ENCODE measurements around the gene PARD6A.

The PARD6A gene

DNA sequence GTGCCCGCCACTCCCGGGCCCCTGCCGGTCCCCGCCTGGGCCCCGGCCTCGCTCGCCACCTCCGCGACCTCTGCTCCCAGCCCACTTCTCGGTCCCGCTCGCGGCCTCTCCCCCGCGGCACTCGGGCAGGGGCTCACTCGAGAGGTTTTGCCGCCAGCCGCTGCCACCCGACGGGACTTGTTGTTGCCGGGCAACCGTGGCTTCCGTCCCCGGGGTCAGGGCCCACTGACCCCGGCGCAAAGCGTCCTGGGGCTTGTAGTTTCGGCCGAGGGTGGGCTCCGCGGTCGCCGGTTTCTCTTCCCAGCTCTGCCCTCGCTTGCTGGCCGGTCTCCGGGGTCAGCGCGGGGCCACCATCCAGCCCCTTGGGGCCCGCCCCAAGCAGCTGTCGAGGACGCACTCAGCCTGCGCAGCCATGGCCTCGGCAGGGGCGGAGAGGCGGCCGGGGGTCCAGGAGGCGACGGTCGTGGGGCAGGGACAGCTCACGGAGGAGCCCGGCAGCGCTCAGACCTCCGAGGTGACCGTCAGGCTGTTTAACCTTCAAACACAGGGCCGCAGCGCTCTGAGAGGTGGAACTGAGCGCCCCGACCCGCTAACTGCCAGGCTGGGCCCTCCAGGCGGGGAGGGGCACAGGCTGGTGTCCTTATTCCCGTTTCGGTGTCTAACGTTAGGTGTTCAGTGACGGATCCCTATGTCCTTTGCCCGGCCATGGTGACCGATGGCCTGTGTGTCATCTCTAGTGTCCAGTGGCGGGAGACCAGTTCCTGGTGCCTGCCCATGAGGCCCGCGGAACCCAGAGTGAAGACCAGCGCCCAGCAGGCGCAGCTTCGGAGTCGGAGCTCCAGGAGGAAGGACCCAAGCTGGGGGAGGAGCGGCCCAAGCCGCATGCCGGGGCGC lies 6.0 kb downstream of the PARD6A start, which contains the start of the genes C16orf86 and ENKD1:
Gene C16orf86 (plus strand): TSS at position 256 of the 894 bp plus-strand sequence. CDS start 157 bp downstream, at position 413.
Gene ENKD1 (minus strand): TSS at position 192 of the 894 bp plus-strand sequence. CDS start 308 bp downstream, outside the sequence.
- peak; percentile 64 to 72 (median 68) for DNase-seq (ENCODE audit: low read depth in 3 of 3)

DNA sequence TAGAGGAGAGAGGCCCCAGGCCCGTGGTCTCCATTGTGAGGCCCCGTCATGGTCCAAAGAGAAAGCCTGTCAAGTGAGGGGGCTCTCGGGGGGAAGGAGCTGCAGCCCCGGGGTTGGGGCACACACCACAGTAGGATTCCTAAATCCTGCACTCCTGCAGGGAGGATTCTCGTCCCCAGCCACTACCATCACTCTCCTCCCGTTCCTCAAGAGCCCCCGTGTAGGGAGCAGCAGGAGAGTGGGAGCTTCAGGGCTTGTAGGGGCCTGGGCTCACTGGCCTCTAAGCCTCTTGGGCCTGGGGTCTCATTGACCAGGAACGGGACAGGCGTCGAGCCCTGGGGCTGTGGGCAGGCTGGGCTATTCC lies 6.7 kb downstream of the PARD6A start:
- no peak for DNase-seq (ENCODE audit: low read depth in 3 of 3)

DNA sequence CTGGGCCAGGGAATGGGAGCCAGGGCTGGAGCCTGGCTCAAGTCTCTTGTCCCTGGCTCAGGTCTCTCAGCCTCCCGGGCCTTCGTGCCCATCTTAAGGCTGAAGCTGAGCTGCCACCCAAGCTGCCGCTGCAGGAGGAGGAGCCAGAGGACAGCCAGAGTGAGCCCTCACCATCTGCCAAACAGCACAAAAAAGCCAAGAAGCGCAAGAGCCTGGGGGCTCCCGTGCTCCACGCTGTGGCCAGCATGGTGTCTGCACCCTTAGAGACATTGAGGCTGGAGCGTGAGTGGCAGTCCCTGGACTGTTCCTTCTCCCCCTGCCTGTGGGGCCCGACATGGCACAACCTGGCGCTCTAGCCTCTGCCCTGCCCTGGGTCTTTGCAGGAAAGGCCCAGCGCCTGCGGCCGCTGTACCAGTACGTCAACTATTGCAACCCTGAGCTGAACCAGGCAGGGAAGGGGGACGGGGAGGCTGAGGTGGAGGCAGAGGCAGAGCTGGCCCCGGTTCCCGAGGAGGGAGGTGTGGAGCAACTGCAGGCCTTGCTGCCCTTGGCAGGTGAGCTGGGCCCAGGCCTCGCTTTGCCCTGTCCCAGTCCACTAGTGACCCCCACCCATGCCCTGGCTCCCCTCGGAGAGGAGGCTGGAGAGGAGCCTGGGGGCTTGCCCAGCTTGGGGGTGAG lies 7.2 kb downstream of the PARD6A start:
- peak; percentile 50 to 74 (median 64) for DNase-seq (ENCODE audit: low read depth in 3 of 3)

DNA sequence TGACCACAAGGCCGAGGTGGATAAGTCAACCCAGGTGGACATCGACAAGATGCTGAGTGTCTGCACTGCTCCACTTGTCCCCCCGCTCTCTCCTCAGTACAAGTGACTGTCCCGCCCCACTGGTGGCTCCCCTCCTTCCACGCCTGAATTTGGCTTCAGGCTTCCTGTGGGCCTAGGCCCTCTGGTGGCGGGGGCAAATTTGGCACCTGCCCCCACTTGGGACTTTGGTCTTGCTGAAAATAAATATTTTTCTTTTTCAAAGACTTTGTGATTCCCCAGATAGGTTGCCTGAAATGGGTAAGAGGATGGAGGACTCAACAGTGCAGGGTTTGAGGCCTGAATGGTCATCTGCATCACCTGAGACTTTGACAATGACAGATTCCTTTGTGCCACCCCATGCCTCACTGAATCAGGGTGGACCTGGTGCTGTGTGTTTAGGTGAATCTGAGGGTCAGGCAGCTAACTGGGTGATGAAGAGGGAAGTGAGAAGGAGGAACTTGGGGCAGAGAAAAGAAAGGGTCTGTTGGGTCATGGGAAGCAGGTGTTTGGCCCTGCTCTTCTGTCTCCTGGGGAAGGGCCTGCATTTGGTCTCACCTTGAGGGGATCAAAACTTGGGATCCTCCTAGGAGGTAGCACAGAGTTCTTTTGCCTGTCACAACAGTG lies 7.9 kb downstream of the PARD6A start:
- no peak for DNase-seq (ENCODE audit: low read depth in 3 of 3)

DNA sequence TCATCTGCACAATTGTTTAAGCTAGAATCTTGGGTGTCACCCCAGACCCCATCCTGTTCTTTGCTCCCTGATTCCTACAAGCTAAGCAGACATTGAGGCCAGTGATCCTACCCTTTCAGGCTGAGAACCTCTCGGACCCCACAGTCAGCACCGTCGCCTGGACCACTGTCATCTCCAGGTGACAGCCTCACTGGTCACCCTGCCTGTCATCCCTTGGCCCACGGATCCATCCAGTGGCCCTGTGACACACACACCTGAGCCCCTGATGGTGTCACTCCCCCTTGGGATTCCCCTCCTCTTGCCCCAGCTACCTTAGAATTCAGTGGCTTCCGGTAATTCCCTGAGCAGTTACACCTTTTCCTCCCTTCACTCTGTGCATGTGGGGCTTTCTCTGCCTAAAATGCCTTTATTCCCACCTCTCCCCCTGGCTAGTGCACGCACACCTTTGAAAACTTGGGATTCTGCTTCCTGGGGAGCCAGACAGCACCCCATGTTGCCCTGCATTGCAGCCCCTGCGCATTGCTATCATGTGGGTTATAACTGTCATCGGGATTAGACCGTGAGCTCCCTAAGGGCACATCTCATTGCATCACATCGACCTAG lies 8.8 kb downstream of the PARD6A start:
- DNase-seq (ENCODE audit: low read depth in 3 of 3), result no peak

DNA sequence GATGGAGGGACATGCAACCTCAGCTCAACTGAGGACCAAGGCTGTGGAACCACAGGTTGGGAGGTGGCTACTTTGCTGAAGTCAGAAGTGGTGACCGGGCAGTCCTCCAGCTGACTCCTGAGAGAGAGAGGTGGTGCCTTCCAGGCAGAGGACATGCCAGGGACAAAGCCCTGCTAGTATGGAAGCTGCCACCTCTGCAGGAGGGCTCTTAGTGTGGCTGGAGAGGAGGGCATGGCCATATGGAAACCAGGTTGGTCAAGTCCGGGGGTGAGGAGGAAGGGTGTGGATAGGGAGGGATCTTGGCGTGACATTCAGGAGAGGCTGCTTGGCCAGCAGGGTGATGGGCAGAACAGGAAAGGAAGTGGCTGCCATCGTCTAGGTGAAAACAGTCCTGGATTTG lies 11.5 kb downstream of the PARD6A start:
- DNase-seq (ENCODE audit: low read depth in 3 of 3), result no peak

DNA sequence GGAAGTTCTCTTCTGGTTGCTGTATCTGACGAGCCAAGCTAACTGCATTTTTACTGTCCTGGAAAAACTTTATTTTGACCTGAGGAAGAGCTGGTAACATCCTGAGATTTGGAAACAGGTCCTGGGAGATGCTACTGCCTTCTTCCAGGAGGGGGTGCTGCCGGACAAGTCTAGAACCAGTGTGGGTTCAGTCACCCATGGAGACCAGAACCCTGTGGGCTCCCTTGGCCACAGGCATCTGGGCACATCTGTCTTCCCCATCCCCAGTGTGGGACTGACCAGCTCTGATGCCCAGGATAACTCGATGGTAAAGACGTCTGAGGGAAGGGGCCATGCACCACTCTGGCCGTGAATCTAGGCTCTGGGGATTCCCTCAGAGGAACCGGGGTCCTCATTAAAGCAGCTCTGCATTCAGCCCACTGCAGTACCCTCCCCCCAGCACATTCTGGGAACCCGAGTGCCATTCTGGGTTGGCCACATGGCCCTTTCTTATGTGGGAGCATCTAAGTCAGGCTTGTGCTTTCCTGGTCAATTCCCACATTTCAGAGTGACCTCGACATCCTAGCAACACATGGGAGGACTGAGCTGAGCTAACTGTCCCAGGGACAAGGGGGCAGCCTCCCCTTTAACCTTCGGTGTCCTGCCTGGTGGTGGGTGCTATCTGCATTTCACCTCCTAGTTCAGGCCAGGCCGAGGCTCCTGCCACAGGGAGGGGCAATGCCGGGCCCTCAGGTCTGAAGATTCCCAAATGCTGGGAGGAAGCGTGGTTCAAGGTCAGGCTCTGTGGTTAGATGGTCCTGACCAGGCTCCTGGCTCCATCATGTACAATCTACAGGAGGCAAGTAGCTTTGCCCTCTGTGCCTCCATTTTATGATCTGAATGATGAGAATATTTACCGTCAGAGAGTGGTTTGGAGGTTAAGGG lies 12.2 kb downstream of the PARD6A start:
- peak in 1 of 3 experiments; percentile 34 for DNase-seq (ENCODE audit: low read depth in 3 of 3)

DNA sequence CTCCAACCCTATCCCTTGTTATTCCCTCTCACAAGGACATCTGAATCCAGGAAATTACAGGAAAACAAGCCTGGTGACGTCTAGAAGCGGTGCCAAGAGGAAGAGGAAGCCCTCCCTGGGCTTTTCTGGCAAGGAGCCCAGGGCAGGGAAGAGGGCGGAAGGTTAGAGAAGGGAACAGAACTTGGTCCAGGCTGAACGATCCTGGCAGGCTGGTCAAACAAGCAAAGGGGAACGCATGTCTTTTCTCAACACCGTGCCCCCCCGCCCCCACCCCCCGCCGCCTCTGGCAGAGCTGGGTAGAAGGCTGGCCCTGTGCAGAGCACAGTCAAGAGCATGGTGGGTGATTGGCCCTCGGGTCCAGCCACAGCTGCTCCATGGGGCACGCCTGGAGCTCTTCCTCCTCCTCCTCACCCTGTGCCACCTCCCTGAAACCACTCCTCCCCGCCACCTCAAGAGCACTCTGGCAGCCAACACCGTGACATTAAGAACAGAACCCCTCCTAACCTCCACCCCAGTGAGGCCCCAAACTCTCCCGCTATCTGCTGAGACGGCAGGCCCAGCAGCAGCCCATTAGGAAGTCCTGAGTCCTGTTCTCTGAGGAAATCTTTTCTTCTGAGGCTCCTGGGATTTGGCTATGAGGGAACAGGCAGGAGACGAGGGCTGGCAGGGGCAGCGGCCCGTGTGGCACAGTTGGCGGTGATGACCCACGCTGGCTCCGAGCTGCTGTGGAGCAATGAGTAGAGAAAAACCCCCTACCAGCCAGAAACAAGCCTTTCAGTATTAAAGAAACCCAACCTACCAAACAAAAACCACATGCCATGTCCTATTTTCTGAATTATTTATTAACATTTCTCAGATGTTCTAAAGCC lies 13.2 kb downstream of the PARD6A start:
- no peak for DNase-seq (ENCODE audit: low read depth in 3 of 3)

DNA sequence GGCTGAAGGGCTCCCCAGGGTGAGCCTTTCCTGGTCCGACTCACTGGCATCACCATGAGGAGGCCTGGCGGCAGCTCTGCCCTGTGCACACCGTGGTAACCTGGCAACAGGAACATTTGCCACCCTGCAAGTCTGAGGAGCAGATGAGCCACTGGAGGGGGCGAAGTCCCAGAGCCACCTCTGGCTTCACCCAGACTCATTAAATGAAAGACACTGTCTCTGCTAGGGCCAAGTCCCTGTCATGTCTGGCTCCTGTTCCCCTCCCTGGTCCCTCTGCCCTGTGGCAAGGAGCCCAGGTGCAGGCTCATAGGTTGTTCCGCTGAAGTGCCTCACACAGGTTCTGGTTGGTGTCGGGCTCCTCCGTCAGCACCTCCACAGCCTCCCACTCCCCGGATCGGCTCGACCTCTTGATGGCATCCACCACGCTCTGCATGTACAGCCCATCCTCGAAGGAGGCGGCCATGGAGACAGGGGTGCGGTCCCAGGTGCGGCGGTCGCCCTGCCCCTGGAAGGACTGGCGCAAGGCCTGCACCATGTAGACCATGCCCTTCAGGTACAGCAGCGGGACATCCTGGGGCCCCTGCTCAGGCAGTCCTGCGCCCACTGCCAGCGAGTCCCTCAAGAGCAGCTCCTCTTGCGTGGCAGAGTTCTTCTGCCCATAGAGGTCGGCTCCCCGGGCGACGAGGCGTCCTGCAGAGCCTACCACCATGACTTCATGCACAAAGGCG lies 14.3 kb downstream of the PARD6A start:
- DNase-seq (ENCODE audit: low read depth in 3 of 3), result no peak

DNA sequence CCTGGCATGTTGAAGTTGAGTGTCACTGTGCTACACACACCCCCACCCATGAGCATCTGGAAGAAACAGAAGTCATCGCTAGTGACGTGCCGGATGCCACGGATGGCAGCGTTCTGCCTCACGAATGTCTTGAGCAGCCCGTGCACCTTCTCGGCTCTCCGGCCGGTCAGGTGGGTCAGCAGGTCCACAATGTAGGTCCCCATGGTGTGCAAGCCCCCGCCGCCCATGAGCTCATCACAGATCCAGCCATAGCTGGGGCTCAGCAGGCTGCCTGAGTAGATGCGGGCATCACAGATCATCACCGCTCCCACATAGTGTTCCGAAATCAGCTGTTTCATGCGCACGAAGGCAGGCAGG lies 14.8 kb downstream of the PARD6A start:
- DNase-seq (ENCODE audit: low read depth in 3 of 3), result no peak

DNA sequence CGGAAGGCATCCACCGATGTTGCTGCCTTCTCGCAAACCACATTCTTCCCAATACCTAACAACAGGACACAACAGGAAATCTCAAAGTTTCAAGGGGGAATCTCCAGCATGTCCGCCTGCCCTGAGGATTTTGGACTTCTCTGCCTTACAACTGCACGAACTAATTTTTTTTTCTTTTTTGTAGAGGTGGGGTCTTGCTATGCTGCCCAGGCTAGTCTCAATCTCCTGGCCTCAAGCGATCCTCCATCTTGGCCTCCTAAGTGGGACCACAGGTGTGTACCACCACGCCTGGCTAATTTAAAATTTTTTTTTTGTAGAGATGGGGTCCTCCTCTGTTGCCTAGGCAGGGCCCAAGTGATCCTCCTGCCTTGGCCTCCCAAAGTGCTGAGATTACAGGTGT lies 15.2 kb downstream of the PARD6A start:
- DNase-seq (ENCODE audit: low read depth in 3 of 3), result no peak

DNA sequence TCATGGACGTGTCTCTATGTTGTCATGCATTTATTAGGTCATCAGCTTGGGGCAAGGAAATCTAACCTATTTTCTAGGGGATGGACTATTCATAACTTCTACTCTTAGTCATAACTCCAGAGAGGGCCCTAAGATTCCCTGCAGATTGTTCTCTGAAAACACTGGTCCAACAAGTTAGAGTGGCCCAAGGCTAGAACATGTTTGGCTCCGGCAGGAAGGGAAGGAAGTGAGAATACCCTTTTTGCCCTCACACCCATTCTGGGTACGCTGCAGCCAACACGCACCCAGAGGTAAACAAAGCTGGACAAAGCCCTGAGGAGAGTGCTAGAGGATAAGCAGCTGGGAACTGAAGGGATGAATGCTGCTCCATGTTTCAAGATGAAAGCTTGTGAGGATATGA lies 15.8 kb downstream of the PARD6A start:
- DNase-seq (ENCODE audit: low read depth in 3 of 3), result no peak

DNA sequence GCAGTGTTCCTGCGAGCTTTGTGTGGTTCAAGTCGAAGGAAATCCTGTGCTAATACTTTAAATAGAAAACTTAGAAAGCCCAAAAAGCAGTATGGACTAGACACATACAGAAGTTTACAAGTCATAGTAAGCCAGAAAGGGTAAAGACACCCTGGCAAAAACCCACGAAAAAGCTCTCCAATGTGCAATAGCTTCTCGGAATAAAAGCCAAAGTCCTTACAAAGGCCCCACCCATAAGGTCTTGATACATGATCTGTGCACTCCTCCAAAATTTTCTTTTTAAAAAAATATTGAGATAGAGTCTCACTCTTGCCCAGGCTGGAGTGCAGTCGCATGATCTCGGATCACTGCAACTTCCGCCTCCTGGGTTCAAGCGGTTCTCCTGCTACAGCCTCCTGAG lies 16.2 kb downstream of the PARD6A start:
- DNase-seq (ENCODE audit: low read depth in 3 of 3), result no peak

DNA sequence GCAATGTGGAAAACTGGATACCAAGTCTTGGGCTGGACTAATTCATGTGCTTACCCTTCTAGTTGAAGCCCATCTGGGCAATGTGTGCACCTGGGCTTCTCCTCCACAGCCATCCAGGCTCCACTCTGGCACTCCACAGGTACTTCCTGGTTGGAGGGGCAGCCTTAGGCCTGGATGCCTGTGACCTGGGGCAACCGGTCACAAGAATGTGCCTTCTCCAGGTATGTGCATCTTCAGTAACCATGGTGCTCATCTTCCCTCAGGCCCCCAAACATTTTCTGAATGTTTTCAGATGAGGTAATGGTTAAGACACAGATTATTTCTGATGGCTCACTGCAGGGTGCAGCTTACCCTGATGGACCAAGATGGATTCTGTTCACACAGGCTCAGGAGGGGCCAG lies 17.0 kb downstream of the PARD6A start:
- DNase-seq (ENCODE audit: low read depth in 3 of 3), result no peak

DNA sequence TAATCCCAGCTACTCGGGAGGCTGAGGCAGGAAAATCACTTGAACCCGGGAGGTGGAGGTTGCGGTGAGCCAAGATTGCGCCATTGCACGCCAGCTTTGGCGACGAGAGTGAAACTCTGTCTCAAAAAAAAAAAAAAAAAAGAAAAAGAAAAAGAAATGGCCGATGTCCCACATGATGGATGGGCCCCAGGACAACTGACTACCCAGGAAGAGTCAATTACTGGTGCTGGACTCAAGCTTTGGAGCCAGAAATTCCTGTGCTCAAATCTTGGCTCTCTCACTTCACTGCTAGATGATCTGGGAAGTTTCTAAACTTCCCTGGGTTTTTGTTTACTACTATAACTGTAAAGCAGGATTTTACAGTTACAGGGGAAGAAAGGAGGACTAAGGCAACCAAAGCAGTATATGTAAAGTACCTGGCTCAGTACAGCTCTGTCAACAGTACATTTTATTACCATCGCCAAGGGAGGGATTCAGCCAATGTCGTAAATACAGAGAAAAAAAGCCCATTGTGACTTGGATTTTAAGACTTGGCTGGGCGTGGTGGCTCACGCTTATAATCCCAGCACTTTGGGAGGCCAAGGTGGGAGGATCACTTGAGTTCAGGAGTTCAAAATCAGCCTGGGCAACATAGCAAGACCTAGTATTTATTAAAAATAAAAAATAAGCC lies 17.7 kb downstream of the PARD6A start:
- DNase-seq (ENCODE audit: low read depth in 3 of 3), result no peak

DNA sequence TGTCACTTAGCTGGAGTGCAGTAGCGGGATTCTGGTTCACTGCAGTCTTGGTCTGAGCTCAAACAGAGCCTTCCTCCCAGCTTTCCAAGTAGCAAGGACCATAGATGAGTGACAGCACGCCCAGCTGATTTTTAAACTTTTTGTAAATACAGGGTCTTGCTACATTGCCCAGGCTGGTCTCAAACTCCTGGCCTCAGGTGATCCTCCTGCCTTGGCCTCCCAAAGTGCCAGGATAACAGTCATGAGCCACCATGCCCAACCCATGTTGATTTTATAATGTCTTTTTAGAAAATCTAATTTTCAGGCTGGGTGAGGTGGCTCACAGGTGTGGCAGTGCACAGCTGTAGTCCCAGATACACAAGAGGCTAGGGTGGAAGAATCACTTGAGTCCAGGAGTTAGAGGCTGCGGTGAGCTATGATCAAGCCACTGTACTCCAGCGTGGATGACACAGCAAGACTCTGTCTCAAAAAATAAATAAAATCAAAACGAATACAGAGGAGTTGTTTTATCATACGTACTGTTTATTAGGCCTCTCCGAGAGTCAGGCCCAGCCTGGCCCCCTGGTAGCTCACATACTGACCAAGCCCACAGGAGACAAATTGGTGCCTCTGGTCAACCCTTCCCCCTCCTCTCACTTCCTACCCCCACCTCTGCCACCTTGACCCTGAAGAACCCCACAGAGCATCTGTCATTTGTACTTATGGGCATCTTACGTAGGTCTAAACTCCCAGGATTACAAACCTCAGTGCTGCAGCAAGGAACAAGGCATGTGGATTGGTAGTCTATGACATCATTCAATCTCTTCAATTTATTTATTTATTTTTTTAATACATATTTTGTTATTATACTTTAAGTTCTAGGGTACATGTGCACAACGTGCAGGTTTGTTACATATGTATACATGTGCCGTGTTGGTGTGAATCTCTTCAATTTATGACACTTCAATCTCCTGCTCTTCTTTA lies 19.5 kb downstream of the PARD6A start:
- no peak for DNase-seq (ENCODE audit: low read depth in 3 of 3)

DNA sequence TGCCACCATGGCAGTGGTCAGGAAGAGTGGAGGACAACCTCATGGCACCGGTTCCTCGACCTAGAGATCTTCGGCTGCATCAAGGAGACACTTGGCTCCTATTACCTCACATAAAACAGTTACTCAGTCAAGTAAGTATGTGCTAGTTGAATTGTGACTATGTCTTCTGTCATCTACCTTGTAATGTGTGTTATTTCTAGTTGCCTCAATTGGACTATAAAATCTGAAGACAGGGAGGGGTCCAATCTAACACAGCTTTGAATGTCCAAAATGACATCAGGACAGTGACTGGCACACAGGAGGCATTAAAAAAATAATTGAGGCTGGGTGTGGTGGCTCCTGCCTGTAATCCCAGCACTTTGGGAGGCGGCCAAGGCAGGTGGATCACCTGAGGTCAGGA lies 23.0 kb downstream of the PARD6A start:
- DNase-seq (ENCODE audit: low read depth in 3 of 3), result no peak

Measured in stimulated activated CD4-positive, alpha-beta T cell treated with anti-CD3 and anti-CD28 coated beads, TNF-alpha, amount 100 ng/mL, for 4 hours (primary cell).